B cell (primary cell): ENCODE results near the gene TRPM2. TPM values are rescaled to one million over a fixed set of nuclear protein-coding genes. Genes with fewer than 3 reads are reported as not detected.

Experiments used
- ATAC-seq: fragments of 200-7000 bp; cut with Tn5 transposase; one replicate; pipeline ENCODE4 v1.10.0; 2021; ENCODE audit warnings: low read depth, mild to moderate bottlenecking, moderate number of reproducible peaks, moderate library complexity
- CTCF ChIA-PET: fragments of 350-600 bp; sonication (Branson Sonifier 250); formaldehyde crosslinking; loops from one replicate; lab custom pipeline; 2021; ENCODE audit warnings: antibody characterized with exemption, inconsistent platforms; lab: Charles Lee
- POLR2A ChIA-PET: fragments of 350-600 bp; sonication (Branson Sonifier 250); formaldehyde crosslinking; loops from one replicate; lab custom pipeline; 2021; ENCODE audit warnings: antibody characterized with exemption; lab: Charles Lee
- DNase-seq: peaks from one replicate; pipeline ENCODE4 v3.0.0; 2013
- H2AFZ ChIP-seq: 2 replicates; pipeline ENCODE4 v1.6.1; 2012; ENCODE audit warnings: mild to moderate bottlenecking, low read depth, low read length; ENCODE audit not compliant: insufficient read depth, poor library complexity, severe bottlenecking
- H3K27ac ChIP-seq, 2 donors: 1 replicate in 1 of 2; 2 replicates in 1 of 2; pipeline ENCODE4 v1.5.1; 2012 to 2013; ENCODE audit warnings: low read length in 2 of 2, mild to moderate bottlenecking in 2 of 2, moderate library complexity in 1 of 2
- H3K27me3 ChIP-seq, 4 experiments: fragments of 200-600 bp in 1 of 4; sonication (generic) in 1 of 4; replicated peaks in 1 of 4; 1 replicate in 2 of 4; 2 replicates in 2 of 4; pipeline versions ENCODE4 v1.6.1 to v1.7.0; 2013 to 2016; ENCODE audit warnings: low read length in 3 of 4, mild to moderate bottlenecking in 2 of 4, mixed read lengths in 1 of 4, moderate library complexity in 1 of 4; ENCODE audit not compliant: insufficient read depth in 4 of 4, control insufficient read depth in 3 of 4; ENCODE audit errors: control extremely low read depth in 1 of 4
- H3K36me3 ChIP-seq, 2 experiments: replicated peaks in 1 of 2; 1 replicate in 1 of 2; 2 replicates in 1 of 2; pipeline versions ENCODE4 v1.6.1 to v1.7.1; 2013; ENCODE audit warnings: low read length in 1 of 2; ENCODE audit not compliant: insufficient read depth in 2 of 2, control insufficient read depth in 1 of 2; ENCODE audit errors: control extremely low read depth in 1 of 2, extremely low read depth in 1 of 2
- H3K4me1 ChIP-seq, 2 donors: fragments of 200-600 bp in 1 of 2; sonication (generic) in 1 of 2; 1 replicate in 1 of 2; 2 replicates in 1 of 2; pipeline versions ENCODE4 v1.5.1 to v1.6.1; 2013 to 2017; ENCODE audit warnings: low read length in 2 of 2; ENCODE audit not compliant: control insufficient read depth in 2 of 2, insufficient read depth in 2 of 2
- H3K4me2 ChIP-seq: replicated peaks from 2 replicates; pipeline ENCODE3; 2012; ENCODE audit warnings: mild to moderate bottlenecking, low read depth, low read length; ENCODE audit not compliant: poor library complexity, severe bottlenecking
- H3K4me3 ChIP-seq, 5 experiments: fragments of 200-600 bp in 1 of 5; sonication (generic) in 1 of 5; 1 replicate in 3 of 5; 2 replicates in 2 of 5; pipeline versions ENCODE4 v1.5.1 to v1.7.0; 2011 to 2016; ENCODE audit warnings: low read length in 4 of 5, mild to moderate bottlenecking in 4 of 5, low read depth in 2 of 5, control low read depth in 1 of 5, moderate library complexity in 1 of 5; ENCODE audit not compliant: insufficient read depth in 1 of 5; ENCODE audit errors: control extremely low read depth in 1 of 5, extremely low read depth in 1 of 5
- H3K79me2 ChIP-seq: fragments of 200-600 bp; sonication (generic); one replicate; pipeline ENCODE4 v1.6.0; 2016; ENCODE audit warnings: low read length; ENCODE audit not compliant: control insufficient read depth, insufficient read depth
- H3K9ac ChIP-seq: fragments of 200-600 bp; sonication (generic); 2 replicates; pipeline ENCODE4 v1.6.1; 2017; ENCODE audit warnings: mild to moderate bottlenecking, low read length, moderate library complexity
- H3K9me3 ChIP-seq, 3 donors: one replicate each; pipeline versions ENCODE4 v1.6.1 to v1.7.1; 2013; ENCODE audit warnings: low read length in 2 of 3; ENCODE audit not compliant: control insufficient read depth in 2 of 3, insufficient read depth in 1 of 3; ENCODE audit errors: control extremely low read depth in 1 of 3
- H4K20me1 ChIP-seq: 2 replicates; pipeline ENCODE4 v1.6.0; 2012; ENCODE audit warnings: mild to moderate bottlenecking, low read length; ENCODE audit not compliant: insufficient read depth, control insufficient read depth, poor library complexity, severe bottlenecking
- H3K27ac Mint-ChIP-seq: one replicate; pipeline ENCODE4 v1.8.0; 2021; ENCODE audit warnings: mixed read lengths
- H3K27me3 Mint-ChIP-seq: one replicate; pipeline ENCODE4 v1.8.0; 2021; ENCODE audit warnings: mixed read lengths
- H3K4me1 Mint-ChIP-seq: one replicate; pipeline ENCODE4 v1.8.0; 2021; ENCODE audit warnings: mixed read lengths
- H3K4me3 Mint-ChIP-seq: one replicate; pipeline ENCODE4 v1.8.0; 2021; ENCODE audit warnings: mixed read lengths
- H3K9me3 Mint-ChIP-seq: one replicate; pipeline ENCODE4 v1.8.0; 2022; ENCODE audit warnings: mixed read lengths; ENCODE audit not compliant: insufficient read depth
- CTCF ChIP-seq: fragments of 200-600 bp; IDR thresholded peaks from one replicate; pipeline ENCODE4 v1.8.0; 2022; ENCODE audit warnings: antibody characterized with exemption, mild to moderate bottlenecking
- EZH2 ChIP-seq: IDR thresholded peaks from 2 replicates; pipeline ENCODE4 v1.6.1; 2012; ENCODE audit warnings: borderline replicate concordance, low read depth, mild to moderate bottlenecking, moderate library complexity, low read length; ENCODE audit not compliant: insufficient read depth, poor library complexity, severe bottlenecking
- WGBS: methylation state at CpG from one replicate; pipeline ENCODE4 v1.1.5; 2013; ENCODE audit warnings: missing lambda C conversion rate; ENCODE audit not compliant: insufficient coverage; 5-methylcytosine and 5-hydroxymethylcytosine counted together
- intact Hi-C: fragments of 100-400 bp; cut with micrococcal nuclease; formaldehyde crosslinking; loops from one replicate; pipeline ENCODE4 v1.10.0; 2022
- polyA plus RNA-seq: library from polyadenylated mRNA; depleted of rRNA; stranded (reverse); fragments of >200 nt; gene quantifications from 2 replicates; pipeline ENCODE4 v1.2.3, GENCODE V29; 2012
- total RNA-seq, 2 donors: library from RNA; stranded (reverse); fragments of 120-200 nt in 1 of 2; gene quantifications; 1 replicate in 1 of 2; 2 replicates in 1 of 2; pipeline versions ENCODE4 v1.2.3 to v1.2.4, GENCODE V29; 2013 to 2022

TRPM2 gene
- total and polyA plus RNA-seq, 2 donors (not counting 1 experiment from before 2014, with no cell fraction given), result 1.6 to 8.4 TPM

DNA sequence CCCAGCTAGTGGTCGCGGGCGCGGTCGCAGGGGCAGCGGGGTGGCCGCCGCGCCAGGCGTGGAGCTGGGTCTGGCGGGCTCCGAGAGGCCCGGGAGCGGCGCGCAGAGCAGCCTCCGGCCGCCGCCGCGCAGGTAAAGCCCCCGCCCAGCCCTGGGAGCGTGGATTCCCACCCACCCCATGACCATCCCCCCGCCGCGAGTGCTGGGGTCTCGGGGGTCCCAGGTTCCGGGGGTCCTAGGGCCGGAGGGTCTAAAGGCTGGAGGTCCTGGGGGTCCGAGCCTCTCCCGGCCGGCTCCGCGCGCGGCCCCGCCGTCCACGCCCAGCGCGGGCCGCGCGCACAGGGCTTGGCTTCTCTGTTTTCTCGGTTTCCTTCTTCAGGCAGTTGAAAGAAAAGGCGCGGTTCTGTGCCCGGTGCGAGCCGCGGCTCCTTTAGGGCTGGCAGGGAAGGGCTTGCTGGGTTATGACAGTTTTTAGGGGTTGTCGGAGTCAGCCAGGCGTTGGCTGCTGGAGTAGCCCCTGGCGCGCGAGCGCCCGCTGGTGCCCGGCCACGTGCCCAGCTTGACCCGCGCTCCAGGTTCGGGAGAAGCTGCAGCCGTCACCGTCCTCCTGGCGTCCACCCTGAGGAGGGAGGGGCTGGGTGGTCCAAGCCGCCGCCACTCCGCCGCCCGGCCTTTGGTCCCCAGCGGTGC, 102.2 kb downstream of the TRPM2 start:
- Histone ChIP-seq H2AFZ (peak overlapping the region; percentile 72), H3K4me2 (peak overlapping the region; percentile 94), H3K27ac (no peak overlapping the region), H3K36me3 (no peaks in the 10 kb centered on the region), H3K9ac (peak overlapping the region; percentile 77), H4K20me1 (no peaks in the 10 kb centered on the region), H3K4me1 (peaks cover 10 to 16% of the 10 kb centered on the region in 2 donors), H3K4me3 (peak overlapping the region; percentile 45 to 76 (median 61)), H3K9me3 (peaks cover 3 to 13% (median 8%) of the 10 kb centered on the region in 3 donors), H3K27me3 (no peaks in the 10 kb centered on the region), H3K79me2 (no peaks in the 10 kb centered on the region)
- peak; percentile 68 for DNase-seq
- CTCF ChIA-PET, result no interaction called here
- peaks cover 5% of the 10 kb centered on the region for H3K27me3 Mint-ChIP-seq
- peaks cover 12% of the 10 kb centered on the region for H3K9me3 Mint-ChIP-seq
- 3% methylated on average over 59 of the region's 72 CpGs for WGBS
- no peak for TF ChIP-seq CTCF
- no peak for TF ChIP-seq EZH2
- ATAC-seq, result peak; percentile 39
- H3K4me3 Mint-ChIP-seq, result peak overlapping the region; percentile 85
- H3K27ac Mint-ChIP-seq, result no peak overlapping the region
- intact Hi-C loops, result loop anchor here (1.0 to 2.0 kb wide), 2 partner anchors 27 to 116 kb away; partner anchors contain the start of gene CFAP410
- H3K4me1 Mint-ChIP-seq, result peaks cover 7% of the 10 kb centered on the region
- POLR2A ChIA-PET, result no interaction called here

- TF ChIP-seq CTCF (no peak), EZH2 (no peak)
- Histone ChIP-seq H4K20me1 (no peaks in the 10 kb centered on the region), H3K36me3 (no peaks in the 10 kb centered on the region), H3K4me3 (peak overlapping the region in 4 of 5 experiments; percentile 45 to 76 (median 64)), H3K4me1 (peaks cover 10 to 16% of the 10 kb centered on the region in 2 donors), H3K4me2 (peak overlapping the region; percentile 94), H3K27me3 (no peaks in the 10 kb centered on the region), H3K79me2 (no peaks in the 10 kb centered on the region), H3K9ac (peak overlapping the region; percentile 77), H2AFZ (peak overlapping the region; percentile 72), H3K27ac (no peak overlapping the region), H3K9me3 (peaks cover 3 to 11% (median 8%) of the 10 kb centered on the region in 3 donors)
- H3K27me3 Mint-ChIP-seq, result no peaks in the 10 kb centered on the region
- ATAC-seq (no peak), DNase-seq (no peak)
- 84% methylated on average over 35 of the region's 35 CpGs for WGBS
- ChIA-PET CTCF (no interaction called here), POLR2A (interaction anchor here (0.6 kb wide), 1 partner anchor 153 kb away, joined by 9 read pairs; no protein-coding TSS in a partner anchor)
- H3K4me3 Mint-ChIP-seq, result peak overlapping the region; percentile 71
- H3K4me1 Mint-ChIP-seq, result peaks cover 7% of the 10 kb centered on the region
- H3K27ac Mint-ChIP-seq, result no peak overlapping the region
- intact Hi-C loops, result no loop called here
- peaks cover 12% of the 10 kb centered on the region for H3K9me3 Mint-ChIP-seq
These were observed 102.9 kb downstream of the TRPM2 start for GRCh38 chr21:44456214-44456914.
